HG03469 (cell line): ENCODE data around the gene ZYX.
A peak's percentile ranks its signal among the peaks of the same experiment; 100 is the strongest.

Experiments used
- ATAC-seq: cut with Tn5 transposase; IDR thresholded peaks from one replicate; pipeline ENCODE4 v1.9.1; 2021; ENCODE audit warnings: mild to moderate bottlenecking, moderate library complexity, moderate number of reproducible peaks; ENCODE audit not compliant: unreplicated experiment

Gene ZYX

GRCh38 chr7:143380646-143381426 lies at the start of gene ZYX:
Gene ZYX, plus strand, starts transcription at chr7:143381345. Its CDS starts 227 bp downstream, at chr7:143381572.
- ATAC-seq, result peak; percentile 44

GRCh38 chr7:143334244-143334643 lies 46.9 kb upstream of the ZYX start:
- ATAC-seq, result no peak

- ATAC-seq, result no peak
Measured at GRCh38 chr7:143337216-143337615, 43.9 kb upstream of the ZYX start.

GRCh38 chr7:143341842-143342241 lies 39.3 kb upstream of the ZYX start:
- no peak for ATAC-seq

- ATAC-seq, result no peak
Measured at GRCh38 chr7:143343596-143343995, 37.5 kb upstream of the ZYX start.

GRCh38 chr7:143345428-143345900 lies 35.7 kb upstream of the ZYX start:
- ATAC-seq, result no peak

GRCh38 chr7:143346018-143346417 lies 35.1 kb upstream of the ZYX start:
- no peak for ATAC-seq

GRCh38 chr7:143347950-143348349 lies 33.2 kb upstream of the ZYX start:
- no peak for ATAC-seq

- ATAC-seq, result no peak
Measured at GRCh38 chr7:143351060-143351459, 30.1 kb upstream of the ZYX start.

GRCh38 chr7:143351574-143351973 lies 29.6 kb upstream of the ZYX start:
- no peak for ATAC-seq

GRCh38 chr7:143352531-143353002 lies 28.6 kb upstream of the ZYX start:
- no peak for ATAC-seq

- ATAC-seq, result no peak
Measured at GRCh38 chr7:143354376-143354775, 26.8 kb upstream of the ZYX start.

- ATAC-seq, result no peak
Measured at GRCh38 chr7:143354965-143355364, 26.2 kb upstream of the ZYX start.

- no peak for ATAC-seq
Measured at GRCh38 chr7:143355450-143356385, 25.4 kb upstream of the ZYX start.

GRCh38 chr7:143356414-143357050 lies 24.6 kb upstream of the ZYX start:
- ATAC-seq, result no peak

GRCh38 chr7:143358626-143359025 lies 22.5 kb upstream of the ZYX start:
- ATAC-seq, result no peak

- ATAC-seq, result no peak
Measured at GRCh38 chr7:143359771-143360353, 21.3 kb upstream of the ZYX start.

- no peak for ATAC-seq
Measured at GRCh38 chr7:143360788-143361551, 20.2 kb upstream of the ZYX start.

GRCh38 chr7:143361552-143362130 lies 19.5 kb upstream of the ZYX start:
- no peak for ATAC-seq
